HL-60/S4 treated with phorbol 12-myristate 13-acetate at 8.2 ng/mL for 4 days and 3 days (cell line): ENCODE results near the gene NKAIN4.

Experiments used
- in situ Hi-C: fragments of 300-500 bp; cut with MboI; formaldehyde crosslinking; loops from 2 replicates; pipeline ENCODE4 v1.15.0; 2022; ENCODE audit warnings: low sequenced_read_pairs

The NKAIN4 gene

GRCh38 chr20:63274381-63275228 lies 20.3 kb upstream of the NKAIN4 start:
- in situ Hi-C loops, result no loop called here

GRCh38 chr20:63273635-63274380 lies 19.5 kb upstream of the NKAIN4 start:
- in situ Hi-C loops, result no loop called here

- in situ Hi-C loops, result no loop called here
These were observed 18.9 kb upstream of the NKAIN4 start for GRCh38 chr20:63273059-63273579.

GRCh38 chr20:63272105-63273058 lies 18.1 kb upstream of the NKAIN4 start, which contains the start of gene ARFGAP1:
ARFGAP1 (plus strand) TSS chr20:63272813; CDS start chr20:63275581, 2,768 bp downstream.
- in situ Hi-C loops, result no loop called here

- in situ Hi-C loops, result no loop called here
These were observed 16.5 kb upstream of the NKAIN4 start for GRCh38 chr20:63270606-63271325.

- in situ Hi-C loops, result no loop called here
These were observed 15.5 kb upstream of the NKAIN4 start for GRCh38 chr20:63269724-63270123.

- in situ Hi-C loops, result no loop called here
These were observed 14.6 kb upstream of the NKAIN4 start for GRCh38 chr20:63268671-63269439.

GRCh38 chr20:63268256-63268655 lies 14.0 kb upstream of the NKAIN4 start:
- in situ Hi-C loops, result no loop called here

- in situ Hi-C loops, result no loop called here
These were observed 13.4 kb upstream of the NKAIN4 start for GRCh38 chr20:63267691-63268090.

GRCh38 chr20:63265891-63266515 lies 11.7 kb upstream of the NKAIN4 start:
- in situ Hi-C loops, result no loop called here

GRCh38 chr20:63264519-63264918 lies 10.3 kb upstream of the NKAIN4 start:
- in situ Hi-C loops, result no loop called here

GRCh38 chr20:63264000-63264399 lies 9.7 kb upstream of the NKAIN4 start:
- in situ Hi-C loops, result no loop called here

GRCh38 chr20:63262836-63263235 lies 8.6 kb upstream of the NKAIN4 start:
- in situ Hi-C loops, result no loop called here

GRCh38 chr20:63261795-63262528 lies 7.7 kb upstream of the NKAIN4 start:
- in situ Hi-C loops, result no loop called here

GRCh38 chr20:63261060-63261794 lies 7.0 kb upstream of the NKAIN4 start:
- in situ Hi-C loops, result no loop called here

GRCh38 chr20:63260521-63260920 lies 6.3 kb upstream of the NKAIN4 start:
- in situ Hi-C loops, result no loop called here

GRCh38 chr20:63259734-63260460 lies 5.6 kb upstream of the NKAIN4 start:
- in situ Hi-C loops, result no loop called here
